GM04504 (cell line): ENCODE results near the gene PAN2.
"Not testable (repeated sequence)": the region's sequence is repeated elsewhere in the genome, so short reads cannot be mapped to it uniquely, and the experiment has no call there.

Source experiments
- DNase-seq: peaks from one replicate; pipeline ENCODE4 v3.0.0-alpha.2; 2012; ENCODE audit warnings: low read depth

PAN2 gene

DNA sequence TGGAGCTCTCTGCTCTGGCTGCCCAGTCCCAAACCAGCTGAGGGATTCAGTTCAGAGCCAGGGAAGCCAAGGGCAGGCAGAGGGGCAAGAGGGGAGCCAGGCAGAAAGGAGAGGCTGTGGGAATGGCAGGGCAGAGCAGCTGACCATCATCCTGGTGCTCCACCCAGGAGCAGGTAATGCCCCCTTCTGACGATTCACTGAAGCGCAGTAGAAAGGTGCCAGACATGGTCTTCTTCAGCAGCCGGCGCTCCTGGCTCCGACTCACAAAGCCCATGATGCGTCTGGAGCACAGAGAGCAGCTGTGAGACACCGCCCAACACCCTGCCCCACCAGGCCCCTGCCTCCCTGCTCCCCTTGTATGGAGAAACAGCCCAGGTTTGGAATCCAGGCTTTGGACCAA lies 12.9 kb upstream of the PAN2 start:
- no peak for DNase-seq

DNA sequence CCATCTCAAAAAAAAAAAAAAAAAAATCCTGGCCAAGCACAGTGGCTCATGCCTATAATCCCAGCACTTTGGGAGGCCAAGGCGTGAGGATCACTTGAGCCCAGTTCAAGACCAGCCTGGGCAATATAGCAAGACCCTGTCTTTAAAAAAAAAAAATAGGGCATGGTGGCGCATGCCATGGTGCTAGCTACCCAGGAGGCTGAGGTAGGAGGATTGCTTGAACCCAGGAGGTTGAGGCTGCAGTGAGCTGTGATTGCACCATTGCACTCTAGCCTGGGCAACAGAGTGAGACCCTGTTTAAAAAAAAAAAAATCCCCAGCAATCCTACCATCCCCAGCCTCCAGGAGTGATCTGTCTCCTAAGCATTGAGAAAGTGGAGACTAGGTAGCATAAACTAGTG lies 8.5 kb upstream of the PAN2 start:
- not testable (repeated sequence) for DNase-seq

DNA sequence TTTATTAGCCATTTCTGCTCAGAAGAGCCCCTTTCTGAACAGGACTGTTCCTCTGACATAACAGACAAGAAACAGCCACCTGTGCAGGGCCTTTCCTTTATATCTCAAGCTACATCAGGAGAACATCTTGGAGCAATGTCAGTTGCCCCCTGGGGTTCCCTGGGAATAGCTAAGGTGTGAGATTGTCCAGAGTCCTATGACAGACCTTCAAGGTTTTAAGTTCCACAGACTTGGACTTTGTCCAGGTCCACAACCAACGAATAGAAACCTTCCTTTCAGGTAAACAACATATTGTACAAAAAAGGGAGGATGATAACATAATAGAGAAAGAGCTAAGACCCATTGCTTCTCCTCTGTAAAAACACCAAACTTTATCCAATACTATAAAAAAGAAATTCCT lies 7.8 kb upstream of the PAN2 start:
- DNase-seq: no peak

DNA sequence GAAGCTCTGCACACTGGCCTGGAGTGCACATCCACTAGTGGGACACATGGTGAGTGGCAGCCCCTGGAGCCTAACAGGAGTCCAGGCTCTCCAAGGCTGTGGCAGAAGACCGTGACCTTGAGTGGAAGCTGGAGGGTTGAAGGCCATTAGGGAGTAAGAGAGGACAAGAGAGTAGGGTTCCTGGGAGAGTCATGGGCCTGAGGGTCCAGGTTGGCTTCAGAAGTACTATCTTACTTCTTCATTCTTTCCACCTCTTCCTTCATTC lies 5.3 kb upstream of the PAN2 start:
- DNase-seq: no peak

DNA sequence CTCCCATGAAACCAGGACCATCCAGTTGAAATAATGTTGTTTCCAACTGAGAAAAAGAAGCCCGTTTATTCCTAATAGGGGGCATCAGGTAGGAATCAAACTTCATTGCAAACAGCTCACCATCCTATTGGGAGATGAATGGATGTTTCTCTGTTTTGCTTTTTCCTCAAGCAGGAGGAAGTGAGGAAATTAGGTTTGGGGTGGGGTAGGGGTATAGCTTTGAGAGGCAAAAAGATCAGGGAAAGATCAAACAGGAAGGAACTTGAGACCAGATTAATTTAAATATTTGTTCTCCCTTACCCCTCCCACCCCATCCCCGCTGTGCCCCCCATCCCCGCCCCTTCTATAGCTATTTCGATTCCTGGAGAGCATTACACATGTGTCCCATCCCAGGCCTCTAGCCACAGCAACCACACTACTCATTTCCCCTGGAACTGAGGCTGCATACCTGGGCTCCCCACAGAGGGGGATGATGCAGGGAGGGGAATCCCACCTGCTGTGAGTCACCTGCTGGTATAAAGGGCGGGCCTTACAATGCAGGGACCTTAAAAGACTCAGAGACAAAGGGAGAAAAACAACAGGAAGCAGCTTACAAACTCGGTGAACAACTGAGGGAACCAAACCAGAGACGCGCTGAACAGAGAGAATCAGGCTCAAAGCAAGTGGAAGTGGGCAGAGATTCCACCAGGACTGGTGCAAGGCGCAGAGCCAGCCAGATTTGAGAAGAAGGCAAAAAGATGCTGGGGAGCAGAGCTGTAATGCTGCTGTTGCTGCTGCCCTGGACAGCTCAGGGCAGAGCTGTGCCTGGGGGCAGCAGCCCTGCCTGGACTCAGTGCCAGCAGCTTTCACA lies 4.7 kb upstream of the PAN2 start, which contains the start of gene IL23A:
Gene IL23A (plus strand): TSS at position 577 of the 850 bp plus-strand sequence. CDS start 161 bp downstream, at position 738.
- DNase-seq: no peak

DNA sequence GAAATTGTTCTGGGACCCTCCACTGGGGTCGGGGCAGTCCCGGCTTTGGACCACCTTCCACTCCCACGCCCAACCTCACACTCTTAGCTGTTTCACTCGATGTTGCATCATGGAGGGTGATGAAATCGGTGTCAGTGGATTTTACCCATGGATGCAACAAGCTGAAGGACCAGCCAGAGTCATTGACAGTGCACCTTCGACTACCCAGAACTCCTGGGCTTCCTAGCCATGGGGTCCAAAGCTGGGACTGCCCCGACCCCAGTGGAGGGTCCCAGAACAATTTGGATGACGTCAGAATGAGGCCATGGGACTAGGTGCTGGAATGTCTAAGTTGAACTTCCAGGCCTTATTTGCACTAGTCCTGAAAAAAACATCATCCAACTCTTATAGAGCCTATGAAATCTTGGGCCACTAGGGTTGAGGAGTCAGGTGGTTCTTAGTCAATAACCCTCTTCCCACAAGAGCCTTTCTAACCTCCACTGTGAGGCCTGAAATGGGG lies 4.0 kb upstream of the PAN2 start:
- DNase-seq: no peak

DNA sequence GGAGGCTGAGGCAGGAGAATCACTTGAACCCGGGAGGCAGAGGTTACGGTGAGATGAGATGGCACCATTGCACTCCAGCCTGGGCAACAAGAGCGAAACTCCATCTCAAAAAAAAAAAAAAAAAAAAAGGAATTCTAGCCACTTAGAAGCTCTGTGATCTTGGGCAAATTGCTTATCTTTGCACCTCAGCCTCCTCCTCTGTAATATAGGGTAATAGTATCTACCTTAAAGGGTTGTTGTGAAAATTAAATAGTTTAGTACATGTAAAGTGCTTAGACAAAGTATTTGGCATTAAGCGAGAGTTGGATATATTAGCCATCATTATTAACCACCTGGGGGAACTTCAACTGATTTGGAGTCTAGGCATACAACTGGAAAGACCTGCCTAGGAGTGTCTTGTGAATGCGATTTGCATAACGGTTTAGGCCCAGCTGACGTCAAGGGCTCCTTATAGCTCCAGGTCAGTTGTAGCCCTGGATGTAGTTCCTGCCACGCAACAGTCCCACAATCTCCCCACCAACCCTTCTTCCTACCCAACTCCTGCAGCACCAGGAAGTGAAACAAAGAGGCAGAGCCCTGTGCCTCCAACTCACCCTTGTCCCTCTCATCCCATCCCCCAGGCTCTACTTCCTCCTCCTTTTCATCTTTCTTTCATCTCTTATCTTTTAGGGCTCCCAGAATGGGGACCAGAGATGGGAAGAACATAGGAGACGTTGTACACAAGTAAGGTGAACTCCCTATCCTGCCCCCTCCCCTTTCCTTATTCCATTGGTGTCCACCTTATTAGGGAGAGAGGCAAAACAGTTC lies 2.8 kb upstream of the PAN2 start:
- DNase-seq: no peak

DNA sequence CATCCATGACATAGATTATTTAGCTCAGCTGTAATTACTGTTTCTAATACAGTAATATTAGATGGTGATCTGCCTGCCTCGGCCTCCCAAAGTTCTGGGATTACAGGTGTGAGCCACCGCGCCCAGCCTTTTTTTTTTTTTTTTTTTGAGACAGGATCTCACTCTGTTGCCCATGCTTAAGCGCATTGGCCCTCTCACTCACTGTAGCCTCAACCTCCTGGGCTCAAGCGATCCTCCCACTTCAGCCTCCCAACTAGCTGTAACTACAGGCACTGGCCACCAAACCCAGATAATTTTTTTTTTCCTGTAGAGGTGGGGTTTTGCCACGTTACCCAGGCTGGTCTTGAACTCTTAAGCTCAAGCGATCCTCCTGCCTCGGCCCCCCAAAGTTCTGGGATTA lies 1.7 kb upstream of the PAN2 start:
- not testable (repeated sequence) for DNase-seq

DNA sequence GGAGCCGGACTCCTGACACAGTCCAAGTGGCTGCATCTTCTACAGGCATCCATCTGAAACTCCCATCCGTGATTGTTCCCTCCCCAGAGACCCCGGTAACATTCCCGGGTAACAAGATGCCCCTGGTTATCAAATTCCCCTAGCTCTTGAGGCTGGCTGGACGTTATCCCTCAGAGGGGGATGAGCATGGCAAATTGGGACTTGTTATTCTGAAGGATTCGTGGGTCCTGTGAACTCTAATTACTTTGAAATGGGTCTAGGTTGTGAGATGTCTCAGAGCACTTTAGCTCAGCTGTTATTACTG lies 642 bp upstream of the PAN2 start:
- DNase-seq: no peak

DNA sequence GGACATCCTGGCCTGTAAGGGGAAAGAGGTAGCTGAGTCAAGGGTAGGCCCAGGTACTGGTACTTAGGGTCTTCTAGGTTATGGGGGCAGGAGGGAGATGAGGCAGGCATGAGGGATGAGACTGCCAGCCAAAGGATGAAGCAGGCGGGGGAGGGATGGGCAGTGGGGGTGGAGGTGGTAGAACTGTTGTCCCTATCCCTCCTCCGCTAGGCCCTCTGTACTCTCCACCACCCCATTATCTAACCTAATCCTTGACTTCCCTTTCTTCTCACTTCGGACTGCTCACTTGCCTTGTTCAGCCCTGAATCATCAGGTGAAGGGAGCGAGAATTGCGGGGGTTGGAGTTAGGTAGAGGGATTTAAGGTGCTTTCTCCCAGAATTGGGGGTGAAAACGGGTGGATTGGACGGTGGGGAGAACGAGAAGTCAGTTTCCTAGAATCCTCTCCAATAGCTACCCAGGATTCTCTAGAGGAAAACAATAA lies 562 bp downstream of the PAN2 start:
- no peak for DNase-seq

DNA sequence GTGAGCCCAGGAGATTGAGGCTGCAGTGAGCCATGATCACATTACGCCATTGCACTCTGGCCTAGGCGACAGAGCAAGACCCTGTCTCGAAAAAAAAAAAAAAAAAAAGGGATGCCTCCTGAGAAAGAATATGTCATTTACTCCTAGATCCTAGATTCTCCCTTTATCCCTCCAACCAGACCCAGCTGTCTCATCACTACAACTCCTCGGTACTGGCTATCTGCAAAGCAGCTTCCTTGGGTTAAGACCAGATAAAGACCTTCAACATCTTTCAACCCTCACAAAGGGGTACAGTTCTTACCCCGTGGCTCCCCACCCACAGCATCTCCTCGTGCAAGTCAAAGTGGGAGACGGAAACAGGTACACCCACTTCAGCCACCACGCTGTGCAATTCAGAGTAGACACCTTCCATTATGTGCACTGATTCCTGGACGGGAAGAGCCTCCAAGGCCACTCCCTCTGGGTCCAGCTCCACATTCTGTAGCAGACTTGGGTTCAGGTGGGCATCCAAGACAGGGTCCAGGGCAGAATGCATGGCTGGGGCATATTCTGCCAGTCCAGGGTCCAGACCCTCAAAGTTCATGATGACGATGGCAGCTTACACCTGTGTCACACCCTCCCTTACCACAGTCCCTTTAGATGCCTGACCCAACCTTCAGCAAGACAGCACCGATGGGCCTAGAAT lies 1.1 kb downstream of the PAN2 start:
- DNase-seq: no peak

DNA sequence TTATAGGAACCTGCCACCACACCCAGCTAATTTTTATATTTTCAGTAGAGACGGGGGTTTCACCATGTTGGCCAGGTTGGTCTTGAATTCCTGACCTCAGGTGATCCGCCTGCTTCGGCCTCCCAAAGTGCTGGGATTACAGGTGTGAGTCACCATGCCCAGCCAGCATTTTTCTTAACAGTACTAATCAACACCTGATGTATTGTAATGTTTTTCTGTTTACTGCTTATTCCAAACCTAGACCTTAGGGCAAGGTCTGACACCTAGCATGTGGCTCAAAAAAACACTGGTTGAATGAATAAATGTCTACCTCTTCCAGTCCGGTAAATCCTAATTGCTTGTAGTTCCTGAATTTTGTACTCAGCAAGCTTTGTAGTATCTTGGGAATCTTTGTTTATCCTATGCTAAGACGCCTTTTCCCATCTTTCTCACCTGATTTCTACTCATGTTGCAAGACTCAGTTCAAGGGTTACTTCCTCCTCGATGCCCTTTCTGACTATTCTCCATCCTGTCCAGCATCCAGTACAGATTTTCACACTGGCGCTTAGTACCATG lies 2.8 kb downstream of the PAN2 start:
- DNase-seq: no peak

DNA sequence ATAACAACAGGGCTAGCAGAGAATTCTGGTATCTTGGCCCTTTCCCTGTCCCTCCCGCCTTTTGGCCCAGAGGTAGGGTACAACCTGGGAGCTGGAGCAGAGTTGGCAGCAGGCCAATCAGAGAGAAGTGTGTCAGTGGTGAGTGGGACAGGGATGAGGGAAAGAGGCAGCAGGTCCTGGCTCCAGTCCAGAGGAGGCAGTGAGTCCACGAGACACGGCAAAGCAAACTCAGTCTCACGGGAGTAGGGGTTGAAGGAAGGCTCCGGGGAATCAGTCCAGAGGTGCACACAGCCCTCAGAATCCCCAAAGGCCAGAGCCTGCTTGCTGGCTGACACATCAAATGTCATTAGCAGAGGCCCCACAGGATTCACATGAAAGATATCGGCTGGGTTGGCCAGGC lies 7.3 kb downstream of the PAN2 start:
- no peak for DNase-seq

DNA sequence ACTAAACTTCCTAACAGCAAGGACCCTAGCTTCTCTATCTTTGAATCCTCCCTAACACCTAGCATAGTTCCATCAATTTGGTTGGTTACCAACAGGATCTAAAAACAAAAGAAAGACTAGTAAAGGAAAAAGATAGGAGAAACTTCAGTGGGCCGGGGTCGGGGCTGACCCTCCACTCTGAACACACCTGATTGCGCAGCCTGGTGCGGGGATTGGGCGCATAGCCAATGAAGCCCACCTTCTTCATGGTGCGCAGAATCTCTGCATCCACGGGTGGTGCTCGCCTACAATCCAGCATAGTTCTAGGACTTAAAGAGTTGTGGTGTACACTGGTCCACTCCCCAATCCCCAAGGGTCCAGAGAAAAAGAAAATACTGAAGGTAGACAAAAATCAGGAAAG lies 7.7 kb downstream of the PAN2 start:
- no peak for DNase-seq

DNA sequence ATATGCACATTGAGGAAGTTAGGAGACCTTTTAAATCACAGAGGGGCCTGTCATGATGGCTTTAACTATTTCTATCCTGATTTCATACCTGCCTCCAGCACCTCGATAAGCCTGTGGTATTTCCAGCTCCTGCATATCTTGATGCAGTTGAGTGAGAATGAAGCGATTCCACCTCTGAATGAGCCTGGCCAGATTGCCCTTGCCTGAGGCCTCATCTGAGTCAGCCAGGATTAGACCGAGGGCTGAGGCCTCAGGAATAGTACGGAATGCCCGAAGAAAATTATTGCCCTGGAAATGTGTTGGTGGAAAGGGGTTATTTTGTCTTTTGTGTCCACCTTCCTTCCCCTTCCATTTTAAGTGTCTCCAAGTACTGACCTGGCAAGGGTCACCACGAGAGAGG lies 9.6 kb downstream of the PAN2 start:
- DNase-seq: no peak

DNA sequence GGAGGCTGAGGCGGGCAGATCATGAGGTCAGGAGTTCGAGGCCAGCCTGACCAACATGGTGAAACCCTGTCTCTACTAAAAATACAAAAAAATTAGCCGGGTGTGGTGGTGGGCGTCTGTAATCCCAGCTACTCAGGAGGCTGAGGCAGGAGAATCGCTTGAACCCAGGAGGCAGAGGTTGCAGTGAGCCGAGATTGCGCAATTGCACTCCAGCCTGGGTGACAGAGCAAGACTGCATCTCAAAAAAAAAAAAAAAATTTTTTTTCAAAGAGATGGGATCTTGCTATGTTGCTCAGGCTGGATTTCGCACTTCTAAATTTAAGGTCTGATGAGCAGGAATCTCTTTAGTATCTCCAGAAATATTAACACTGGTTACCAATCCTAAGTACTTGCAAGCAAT lies 12.2 kb downstream of the PAN2 start:
- not testable (repeated sequence) for DNase-seq

DNA sequence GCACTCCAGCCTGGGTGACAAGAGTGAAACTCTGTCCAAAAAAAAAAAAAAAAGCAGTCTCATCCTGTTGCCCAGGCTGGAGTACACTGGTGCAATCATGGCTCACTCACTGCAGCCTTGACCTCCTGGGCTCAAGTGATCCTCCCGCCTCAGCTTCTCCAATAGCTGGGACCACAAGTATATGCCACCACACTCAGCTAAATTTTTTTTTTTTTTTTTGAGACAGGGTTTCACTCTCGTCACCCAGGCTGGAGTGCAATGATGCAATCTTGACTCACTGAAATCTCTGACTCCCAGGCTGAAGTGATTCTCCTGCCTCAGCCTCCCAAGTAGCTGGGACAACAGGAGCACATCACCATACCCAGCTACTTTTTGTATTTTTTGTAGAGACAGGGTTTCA lies 12.8 kb downstream of the PAN2 start:
- DNase-seq: no peak

DNA sequence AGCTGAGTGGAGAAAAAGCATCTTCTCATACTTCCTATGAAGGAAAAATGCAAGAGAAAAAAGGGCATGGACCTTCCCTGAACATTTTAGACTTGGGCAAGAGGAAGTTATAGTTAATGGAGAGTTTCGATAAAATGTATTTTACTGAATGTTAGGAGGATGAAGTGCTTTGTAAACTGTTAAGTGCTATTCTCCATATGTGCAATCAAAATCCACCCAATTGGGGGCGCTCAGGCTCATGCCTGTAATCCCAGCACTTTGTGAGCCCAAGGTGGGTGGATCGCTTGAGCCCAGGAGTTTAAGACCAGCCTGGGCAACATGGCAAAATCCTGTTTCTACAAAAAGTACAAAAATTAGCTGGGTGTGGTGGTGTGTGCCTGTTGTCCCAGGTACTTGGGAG lies 16.1 kb downstream of the PAN2 start:
- no peak for DNase-seq

DNA sequence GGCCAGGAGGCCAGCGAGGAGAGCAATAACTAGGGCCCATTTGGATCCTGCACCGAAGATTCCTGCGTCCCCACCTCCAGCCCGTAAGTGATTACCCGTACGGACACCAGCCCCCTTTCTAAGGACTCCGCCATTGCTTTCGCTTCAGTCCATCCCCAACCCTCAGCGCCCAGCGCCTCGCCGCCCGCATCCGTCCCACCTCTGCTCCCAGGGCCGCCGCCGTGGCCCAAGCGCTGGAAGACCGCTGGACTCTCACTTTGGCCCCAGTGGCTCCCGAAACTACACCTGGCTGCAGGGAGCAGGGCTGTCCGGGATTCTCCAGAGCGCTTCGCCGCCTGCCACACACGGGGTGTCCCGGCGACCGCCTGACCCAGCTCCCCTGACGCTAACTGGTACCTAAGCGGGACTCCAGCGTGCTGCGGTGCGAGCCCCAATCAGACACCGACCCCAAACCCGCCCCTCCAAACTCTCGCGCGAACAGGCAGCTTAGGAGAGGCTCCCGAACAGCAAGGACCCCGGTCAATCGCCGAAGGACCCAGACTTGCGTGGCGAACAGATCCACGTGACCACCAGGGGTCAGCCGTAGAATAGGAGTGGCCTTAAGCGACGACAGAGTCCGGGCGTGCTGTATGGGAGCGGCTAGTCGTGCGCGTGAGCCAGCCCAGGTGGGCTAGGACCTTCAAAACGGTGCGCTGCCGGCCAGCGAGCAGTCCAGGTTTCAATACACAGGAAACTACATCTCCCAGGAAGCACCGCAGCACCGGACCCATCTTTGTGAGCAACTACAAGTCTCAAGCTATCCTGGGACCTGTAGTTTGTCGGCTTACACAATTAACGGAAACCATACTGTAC lies 18.0 kb downstream of the PAN2 start, which contains the start of gene CNPY2:
Gene CNPY2 (minus strand): TSS at position 367 of the 852 bp plus-strand sequence. CDS start 771 bp downstream, outside the sequence.
- DNase-seq: peak; percentile 93

DNA sequence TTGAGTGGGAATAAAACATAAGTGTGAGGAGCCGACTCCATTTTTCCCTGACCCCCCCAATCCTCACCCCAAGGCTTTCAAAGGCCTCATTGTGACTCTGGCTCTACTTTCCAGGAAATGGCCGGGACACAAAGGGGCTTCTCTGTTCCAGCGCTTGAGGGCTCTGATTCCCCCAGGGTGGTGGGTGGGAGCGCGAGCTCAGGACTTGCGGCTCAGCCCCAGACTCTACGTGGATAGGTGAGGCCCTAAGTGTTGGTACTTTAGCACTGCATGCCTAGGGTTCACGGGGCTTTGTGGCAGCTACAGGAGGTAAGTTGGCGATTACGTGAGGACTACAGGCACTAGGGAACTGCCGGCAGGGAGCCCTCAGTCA lies 18.6 kb downstream of the PAN2 start:
- DNase-seq: no peak

DNA sequence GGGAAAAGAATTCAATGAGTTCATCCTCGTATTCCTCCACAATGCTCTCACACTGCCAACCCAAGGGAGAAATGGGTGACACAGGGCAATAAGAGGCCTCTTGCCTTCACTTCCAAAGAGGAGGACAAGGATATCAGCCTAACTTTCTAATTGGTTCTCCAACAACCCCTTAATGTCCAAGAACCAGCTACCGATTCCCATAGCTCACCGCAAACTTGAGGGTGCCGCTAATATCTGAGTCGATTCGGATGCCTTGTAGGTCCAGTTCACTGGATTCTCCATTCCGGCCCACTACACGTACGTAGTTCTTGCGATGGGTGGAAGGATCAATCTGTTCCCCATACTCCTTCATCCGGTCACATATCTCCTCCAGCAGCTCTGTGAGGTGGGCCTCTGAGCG lies 22.8 kb downstream of the PAN2 start:
- DNase-seq: no peak

DNA sequence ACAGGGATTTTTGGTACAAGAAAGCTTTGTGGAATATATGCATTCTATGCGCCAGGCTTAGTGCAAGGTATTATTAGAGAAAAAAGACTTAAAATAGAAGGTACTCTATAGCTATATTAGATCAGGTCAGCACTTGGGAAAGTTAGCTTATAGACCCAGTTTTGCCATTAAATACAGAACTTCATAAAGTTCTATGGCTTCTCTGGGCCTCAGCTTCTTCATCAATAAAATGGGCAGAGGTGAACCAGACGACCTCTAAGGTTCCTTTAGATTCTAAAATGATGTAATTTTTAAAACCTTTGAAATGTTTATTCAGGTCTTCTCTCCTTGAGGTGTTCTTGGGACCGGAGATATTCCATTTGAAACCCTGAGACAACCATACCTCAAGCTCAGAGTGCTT lies 25.1 kb downstream of the PAN2 start:
- no peak for DNase-seq
